Fibroblast of skin of abdomen (primary cell): Measurements from ENCODE around the gene C6orf15. TPM values are rescaled to one million over a fixed set of nuclear protein-coding genes. Genes with fewer than 3 reads are reported as not detected.

Experiments
- DNase-seq: peaks from one replicate; pipeline ENCODE4 v3.0.0-alpha.2; 2013
- polyA plus RNA-seq, 2 experiments: library from polyadenylated mRNA; unstranded; fragments of 120-200 nt; gene quantifications; one replicate each; pipeline ENCODE4 v1.2.1, GENCODE V29; 2013; ENCODE audit not compliant: insufficient read length in 2 of 2

Gene C6orf15
- not detected for polyA plus RNA-seq (2013, experiment 1 of 2; ENCODE audit: insufficient read length)
- polyA plus RNA-seq (2013, experiment 2 of 2; ENCODE audit: insufficient read length), result not detected

DNA sequence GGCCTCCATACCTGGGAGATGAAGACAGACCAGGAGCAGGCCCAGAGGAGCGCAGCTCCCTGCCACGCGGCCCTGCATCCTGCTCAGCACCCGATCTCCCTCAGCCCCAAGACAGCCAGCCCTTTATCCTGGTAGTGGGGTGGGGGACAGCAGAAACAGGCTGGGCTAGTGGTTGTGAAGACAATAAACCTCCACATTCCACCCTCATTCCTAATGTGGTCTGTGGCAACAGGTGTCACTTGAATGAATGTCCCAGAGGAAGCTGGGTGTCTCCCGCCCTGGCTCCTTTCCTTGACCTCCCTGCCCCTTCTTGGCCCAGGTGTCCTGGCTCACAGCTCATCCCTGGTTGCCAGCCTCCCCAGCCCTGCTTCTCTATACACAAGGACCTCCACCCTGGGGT, at the start of gene C6orf15:
TSS of gene C6orf15 (minus strand) at position 98 of the 400 bp plus-strand sequence. CDS start at position 78, 20 bp downstream.
- DNase-seq, result no peak

DNA sequence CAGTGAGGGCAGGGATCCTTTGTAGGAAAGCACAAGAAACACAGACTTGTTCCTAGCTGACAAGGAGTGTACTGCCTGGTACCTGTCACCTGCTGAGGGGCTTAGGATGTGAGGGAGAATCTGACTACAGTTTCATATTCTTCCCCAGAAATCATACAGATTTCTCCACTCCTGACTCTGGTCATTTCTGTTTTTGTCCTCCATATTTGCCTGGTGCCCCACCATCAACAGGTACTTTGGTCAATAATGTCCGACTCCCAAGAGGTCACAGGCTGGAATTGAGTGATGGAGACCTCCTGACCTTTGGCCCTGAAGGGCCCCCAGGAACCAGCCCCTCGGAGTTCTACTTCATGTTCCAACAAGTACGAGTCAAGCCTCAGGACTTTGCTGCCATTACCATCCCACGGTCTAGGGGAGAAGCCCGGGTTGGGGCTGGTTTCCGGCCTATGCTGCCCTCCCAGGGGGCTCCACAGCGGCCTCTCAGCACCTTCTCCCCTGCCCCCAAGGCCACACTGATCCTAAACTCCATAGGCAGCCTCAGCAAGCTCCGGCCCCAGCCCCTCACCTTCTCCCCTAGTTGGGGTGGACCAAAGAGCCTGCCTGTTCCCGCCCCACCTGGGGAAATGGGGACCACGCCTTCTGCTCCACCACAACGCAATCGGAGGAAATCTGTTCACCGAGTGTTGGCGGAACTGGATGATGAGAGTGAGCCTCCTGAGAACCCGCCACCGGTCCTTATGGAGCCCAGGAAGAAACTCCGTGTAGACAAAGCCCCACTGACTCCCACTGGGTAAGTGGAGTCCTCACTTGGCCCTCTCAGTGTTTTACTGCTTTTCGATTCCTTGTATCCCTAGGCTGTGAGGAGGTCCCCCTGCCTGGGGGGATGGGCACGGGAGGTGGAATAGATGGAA, 49.1 kb upstream of the C6orf15 start:
- no peak for DNase-seq

DNA sequence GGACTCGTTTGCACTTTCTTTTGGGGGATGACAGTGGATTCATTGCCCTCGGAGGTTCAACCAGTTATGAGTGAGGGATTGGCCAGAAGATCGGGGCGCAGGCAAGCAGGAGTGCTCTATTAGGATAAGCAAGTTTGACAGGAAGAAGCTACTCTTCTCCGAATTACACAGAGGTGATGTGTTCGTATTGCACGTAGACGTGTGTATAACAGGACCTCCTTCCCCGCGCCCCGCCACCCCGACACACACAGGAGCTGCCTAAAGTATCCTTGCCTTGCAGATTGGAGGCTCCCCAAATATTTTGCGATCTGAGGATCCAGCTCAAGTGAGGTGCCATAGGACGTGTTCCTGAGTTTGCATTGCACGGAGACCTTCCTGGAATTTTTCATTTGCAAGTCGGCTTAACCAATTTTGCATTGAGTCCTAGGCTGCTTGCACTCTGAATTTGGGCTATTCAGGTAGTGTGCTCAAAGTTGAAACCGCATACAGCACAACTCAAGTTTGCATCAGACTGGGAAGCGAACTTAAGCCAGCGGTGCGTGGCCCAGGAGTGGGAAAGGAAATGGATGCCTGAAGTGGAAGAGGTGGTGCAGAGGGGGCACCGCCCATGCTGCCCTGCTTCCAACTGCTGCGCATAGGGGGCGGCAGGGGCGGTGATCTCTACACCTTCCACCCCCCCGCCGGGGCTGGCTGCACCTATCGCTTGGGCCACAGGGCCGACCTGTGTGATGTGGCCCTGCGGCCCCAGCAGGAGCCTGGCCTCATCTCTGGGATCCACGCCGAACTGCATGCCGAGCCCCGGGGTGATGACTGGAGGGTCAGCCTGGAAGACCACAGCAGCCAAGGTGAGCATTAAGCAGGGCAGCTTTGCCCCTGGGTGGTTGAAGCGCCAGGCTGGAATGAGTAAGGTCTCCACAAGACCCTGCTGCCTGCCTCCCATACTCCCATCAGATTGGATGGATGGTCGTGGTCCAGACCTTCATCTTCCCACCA, 46.8 kb upstream of the C6orf15 start:
- DNase-seq, result no peak

DNA sequence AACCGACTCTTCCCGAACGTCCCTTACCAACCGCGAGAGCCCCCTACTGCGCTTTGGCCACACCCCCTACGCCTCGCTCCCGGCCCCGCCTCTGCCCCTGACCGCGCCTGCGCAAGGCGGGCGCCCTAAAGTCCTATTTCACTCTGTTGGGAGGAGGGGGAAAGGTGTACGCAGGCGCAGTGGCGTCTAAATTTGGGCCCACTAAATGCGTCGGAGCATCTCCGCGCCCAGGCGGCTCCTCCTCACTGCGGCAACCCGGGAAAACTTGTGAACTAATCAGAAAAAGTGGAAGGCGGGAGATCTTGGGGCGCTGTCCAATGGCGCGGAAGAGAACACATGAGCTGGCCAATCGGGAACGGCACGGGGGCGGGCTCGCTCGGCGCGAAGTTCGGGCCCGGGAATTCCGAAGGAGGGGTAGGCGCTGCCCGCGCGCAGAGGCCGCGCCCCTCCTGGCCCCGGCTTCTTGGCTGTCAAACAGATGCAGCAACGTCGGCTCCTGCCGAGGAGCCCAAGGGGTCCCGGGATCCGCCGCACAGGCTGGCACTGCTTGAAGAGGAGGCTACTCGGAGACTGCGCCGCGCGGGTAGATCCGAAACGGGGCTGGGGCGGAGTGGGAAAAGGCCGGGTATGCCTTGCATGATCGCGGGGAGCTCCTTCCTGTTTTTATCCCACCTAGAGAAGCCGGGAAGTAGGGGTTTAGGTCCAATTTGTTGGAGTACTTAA, 45.9 kb upstream of the C6orf15 start, which contains the start of gene TCF19:
TSS of gene TCF19 (plus strand) at position 450 of the 723 bp plus-strand sequence. CDS start 881 bp downstream, outside the sequence.
- peak; percentile 99 for DNase-seq

DNA sequence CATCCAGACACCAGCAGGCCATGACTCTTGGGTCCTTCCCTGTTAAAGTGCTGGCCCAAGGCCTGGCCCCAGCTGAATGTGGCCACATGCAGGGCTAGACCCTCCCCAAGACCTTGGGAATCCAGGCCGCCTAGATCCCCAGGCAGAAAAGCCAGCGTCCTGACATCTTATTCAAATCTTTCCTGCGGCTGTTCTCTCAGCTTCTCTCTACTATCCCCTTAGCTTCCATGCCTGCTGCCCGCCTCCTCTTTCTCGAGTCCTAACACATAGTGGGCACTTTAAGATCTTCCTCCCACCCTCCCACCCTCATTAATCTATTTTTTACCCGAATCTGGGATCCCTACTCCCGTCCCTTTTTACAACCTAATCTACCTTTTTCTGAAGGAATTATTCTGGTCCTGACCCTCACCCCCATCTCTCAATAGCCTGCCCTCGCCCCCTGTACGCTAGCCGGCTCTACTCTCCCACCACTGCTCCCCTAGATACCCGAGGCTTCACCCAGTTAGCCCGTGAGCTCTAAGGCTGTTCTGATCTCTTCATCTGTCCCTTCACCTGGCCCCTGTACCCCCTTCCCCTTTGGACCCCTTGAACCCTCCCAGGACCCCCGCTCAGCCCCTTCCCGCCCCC, 45.3 kb upstream of the C6orf15 start, which contains the start of gene CCHCR1:
TSS of gene CCHCR1 (minus strand) at position 290 of the 627 bp plus-strand sequence. CDS start at position 88, 202 bp downstream.
- no peak for DNase-seq

DNA sequence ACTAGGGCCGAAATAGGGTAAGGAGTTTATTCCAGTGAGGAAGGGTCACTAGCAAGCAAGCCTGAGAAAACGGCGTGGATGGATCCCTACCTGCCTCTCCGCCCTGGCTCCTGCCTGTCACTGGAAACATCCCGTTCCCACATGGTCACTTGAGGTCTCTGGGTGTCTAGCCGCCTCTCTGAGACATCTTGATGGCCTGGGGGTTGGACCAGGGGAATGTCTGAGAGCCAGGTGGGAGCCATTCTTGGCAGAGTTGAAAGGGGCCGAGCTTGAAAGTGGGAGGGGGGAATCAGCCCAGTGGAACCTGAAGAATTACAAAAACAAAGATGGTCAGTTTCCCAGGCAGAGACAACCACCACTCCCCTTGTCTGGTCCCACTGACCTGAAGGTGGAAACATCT, 44.3 kb upstream of the C6orf15 start:
- no peak for DNase-seq

DNA sequence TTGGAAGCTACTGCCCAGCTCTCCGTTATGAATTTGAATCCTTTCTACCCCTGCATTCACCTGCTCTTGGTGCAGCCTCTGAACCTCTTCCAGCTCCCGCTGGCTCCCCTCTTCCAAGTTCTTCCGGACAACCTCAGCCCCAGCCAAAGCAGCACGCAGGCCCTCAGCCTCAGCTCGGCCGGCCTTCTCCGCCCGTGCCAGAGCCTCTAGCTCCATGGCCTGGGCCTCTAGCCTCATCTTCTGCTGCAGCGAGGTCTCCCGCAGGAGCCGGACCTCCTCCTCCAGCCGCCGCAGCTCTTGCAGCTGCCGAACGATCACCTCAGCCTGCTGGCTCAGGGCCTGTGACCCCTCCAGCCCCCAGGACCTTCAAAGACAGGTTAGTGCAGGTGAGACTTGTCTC, 42.1 kb upstream of the C6orf15 start:
- no peak for DNase-seq

DNA sequence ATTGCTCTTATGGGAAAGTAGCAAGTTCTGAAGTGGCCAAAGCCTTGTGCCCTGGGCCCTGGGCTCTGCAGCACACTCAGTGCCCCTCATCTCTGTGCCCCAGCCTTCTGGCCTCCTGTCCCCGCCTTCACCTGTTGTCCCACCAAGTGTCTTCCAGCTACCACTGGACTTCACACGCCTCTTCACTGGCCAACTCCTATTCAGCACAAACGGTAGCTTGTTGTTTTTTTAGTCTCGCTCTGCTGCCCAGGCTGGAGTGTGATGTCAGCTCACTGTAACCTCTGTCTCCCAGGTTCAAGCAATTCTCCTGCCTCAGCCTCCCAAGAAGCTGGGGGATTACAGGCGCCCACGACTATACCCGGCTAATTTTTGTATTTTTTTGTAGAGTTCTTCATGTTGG, 40.4 kb upstream of the C6orf15 start:
- no peak for DNase-seq

DNA sequence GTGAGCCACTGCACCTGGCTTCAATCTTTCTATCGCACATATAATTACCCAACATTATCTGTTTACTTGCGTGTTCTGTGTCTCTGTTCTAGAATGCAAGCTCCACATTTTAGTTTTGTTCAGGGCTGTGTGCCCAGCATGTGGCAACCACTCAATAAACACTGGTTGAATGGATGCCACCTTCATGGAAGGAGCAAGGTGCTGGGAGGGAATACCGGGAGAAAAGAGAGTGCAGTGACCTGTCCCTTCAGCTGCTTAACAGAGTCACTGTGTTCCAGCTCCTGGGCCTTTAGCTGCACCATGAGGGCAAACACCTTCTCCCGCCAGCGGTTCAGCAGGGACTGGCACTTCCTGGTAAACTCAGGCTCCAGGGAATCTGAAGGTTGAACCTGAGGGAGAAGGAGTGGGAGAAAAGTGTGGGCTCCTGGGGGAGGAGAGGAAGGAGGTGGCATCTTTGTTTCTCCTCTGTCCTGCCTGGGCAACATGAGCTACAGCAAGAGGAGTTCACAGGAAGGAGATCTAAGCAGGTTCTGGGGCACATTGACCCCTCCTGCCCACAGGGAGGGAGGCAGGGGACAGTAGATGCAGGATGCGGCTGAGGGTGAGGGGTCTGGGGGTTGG, 37.6 kb upstream of the C6orf15 start:
- DNase-seq, result no peak

DNA sequence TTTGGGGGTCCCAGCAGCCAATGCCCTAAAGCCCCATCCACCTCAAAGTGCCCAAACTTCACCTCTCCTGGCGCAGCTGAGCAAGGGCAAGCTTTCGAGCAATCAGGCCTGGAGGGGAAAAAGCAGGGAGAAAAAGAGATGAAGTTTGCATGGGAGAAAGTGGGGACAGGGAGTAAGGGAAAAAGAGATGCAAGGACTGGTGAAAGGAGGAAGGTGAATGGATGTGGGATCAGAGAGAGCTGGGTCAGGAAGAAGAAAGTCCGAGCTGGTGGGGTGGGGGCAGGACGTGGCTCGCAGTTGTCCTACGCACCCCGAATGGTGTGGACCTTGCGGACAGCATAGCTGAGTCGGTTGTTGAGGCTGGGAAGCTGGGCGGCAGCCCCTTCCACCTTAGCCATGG, 33.0 kb upstream of the C6orf15 start:
- no peak for DNase-seq

DNA sequence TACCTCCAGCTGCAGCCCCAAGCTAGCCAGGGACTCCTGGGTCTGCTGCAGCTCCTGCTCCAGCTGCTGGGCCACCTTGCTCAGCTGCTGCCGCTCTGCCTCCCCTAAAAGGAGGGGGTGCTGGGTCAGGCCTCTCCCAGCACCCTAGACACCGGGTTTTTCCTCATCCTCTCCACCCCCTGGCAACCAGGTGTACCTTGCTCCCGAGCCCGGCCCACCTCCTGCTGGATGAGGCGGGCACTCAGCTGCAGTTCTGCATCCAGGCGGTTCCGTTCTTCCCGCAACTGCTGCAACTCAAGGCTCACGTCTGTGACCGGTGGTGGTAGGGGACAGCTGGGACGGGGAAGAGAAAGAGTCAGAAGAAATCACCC, 32.6 kb upstream of the C6orf15 start:
- DNase-seq, result no peak

DNA sequence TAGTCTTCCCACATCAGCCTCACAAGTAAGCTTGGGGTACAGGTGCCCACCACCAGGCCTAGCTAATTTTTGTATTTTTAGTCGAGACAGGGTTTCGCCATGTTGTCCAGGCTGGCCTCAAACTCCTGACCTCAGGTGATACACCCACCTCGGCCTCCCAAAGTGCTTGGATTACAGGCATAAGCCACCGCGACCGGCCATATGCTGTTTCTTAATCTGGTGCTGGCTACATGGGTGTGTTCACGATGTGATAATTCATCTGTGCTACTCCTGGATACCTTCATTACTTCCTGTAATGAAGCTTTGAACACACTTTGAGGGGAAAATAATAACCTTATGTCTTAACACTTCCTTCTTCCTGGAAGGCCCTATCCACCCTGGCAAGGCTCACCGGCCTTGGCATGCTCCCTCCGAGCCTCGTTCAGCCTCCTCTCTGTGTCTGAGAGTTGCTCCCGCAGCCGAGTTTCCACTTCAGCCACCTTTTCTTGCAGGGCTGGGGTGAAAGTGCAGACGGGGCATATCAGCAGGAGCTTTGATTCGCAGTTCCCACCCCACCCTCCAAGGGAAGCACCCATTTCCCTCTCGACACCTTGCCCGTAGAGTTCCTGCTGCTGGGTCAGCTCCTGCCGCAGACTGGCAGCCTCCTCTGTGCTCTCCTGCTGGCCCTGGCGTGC, 32.1 kb upstream of the C6orf15 start:
- DNase-seq, result no peak

DNA sequence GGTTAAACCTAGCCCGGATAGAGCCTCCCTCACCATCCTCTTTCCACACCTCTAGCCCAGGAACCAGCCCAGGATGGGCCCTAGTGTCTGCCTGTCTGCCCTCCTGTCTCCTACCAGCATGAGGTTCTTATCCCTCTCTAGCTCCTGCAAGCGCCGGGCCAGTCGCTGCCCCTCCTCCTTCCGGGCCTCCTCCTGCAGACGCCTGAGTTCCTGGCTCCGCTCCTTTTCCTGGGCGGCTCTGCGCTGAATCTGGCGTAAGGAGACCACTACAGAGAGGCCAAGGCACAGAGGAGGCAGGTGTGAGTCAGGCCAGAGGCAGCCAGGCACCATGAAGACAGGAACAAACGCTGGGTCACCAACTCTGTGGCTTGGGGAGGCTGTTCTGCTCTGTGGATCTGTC, 30.8 kb upstream of the C6orf15 start:
- DNase-seq, result peak; percentile 82

DNA sequence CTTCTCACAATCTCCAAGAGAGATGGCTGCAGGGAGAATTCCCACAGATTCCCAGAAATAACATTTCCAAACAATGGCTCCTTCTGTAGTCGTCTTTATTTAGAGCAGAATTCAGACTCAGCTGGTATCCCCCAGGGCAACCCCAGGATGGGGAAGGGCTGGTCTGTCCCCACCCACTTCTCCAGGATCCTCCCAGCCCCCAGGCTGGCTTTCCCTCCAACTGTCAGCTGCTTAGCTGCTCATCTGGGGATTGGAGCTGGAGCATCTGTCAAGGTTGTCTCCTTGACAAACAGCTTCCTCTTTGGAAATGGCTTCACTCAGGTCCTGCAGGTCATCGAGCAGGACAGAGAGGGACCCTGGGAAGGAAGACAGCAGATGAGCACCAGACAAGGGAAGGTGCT, 30.0 kb upstream of the C6orf15 start:
- no peak for DNase-seq

DNA sequence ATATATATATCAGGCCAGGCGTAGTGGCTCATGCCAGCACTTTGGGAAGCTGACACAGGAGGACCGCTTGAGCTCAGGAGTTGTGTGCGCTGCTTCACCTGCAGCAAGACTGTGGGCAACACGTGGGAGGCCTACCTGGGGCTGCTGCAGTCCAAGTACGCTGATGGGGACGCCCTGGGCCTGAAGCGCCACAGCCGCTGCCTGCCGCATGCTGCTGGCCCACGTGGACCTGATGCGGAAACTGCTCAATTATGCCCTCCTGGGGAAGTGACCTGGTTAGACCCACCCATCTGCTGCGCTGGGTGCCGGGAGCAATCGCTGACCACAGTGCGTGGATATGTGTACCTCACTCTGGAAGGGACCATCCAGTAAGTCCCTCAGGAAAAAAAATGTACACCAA, 28.3 kb upstream of the C6orf15 start:
- DNase-seq, result no peak

DNA sequence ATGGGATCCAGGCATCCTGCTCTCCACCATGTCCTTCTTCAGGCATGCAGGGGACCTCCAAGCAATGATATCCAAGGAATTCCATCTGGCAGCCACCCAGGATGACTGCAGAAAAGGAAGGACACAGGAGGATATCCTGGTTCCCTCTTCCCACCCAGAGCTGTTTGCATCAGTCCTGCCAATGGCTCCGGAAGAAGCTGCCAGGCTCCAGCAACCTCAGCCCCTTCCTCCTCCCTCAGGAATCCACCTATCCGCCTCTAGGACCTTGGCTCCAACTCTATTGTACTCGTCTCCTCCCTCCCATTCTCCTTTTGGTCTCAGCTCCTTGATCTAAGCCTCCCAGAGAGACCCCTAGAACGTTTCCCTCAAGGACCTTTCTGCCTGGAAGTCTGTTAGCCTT, 27.2 kb upstream of the C6orf15 start:
- peak; percentile 88 for DNase-seq

DNA sequence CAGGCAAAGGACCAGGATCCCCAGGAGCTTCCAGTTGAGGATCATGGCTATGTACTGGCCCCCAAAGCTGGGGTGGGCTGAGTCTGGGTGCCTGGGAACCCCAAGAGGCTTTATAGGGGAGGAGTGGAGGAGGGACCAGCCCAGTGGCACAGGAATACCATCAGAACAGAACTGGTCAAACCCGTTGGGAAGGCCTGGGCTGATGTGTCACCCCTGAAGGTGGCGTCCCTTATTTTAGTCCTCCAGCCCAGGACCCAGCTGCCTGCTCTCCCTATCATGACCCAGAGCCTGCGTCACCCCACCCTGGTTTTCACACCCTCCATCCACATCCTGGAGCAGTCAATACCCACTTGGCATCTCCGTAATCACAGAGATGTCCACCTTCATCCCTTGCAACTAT, 26.6 kb upstream of the C6orf15 start, which contains the start of gene PSORS1C2:
TSS of gene PSORS1C2 (minus strand) at position 85 of the 400 bp plus-strand sequence. CDS start at position 45, 40 bp downstream.
- no peak for DNase-seq

DNA sequence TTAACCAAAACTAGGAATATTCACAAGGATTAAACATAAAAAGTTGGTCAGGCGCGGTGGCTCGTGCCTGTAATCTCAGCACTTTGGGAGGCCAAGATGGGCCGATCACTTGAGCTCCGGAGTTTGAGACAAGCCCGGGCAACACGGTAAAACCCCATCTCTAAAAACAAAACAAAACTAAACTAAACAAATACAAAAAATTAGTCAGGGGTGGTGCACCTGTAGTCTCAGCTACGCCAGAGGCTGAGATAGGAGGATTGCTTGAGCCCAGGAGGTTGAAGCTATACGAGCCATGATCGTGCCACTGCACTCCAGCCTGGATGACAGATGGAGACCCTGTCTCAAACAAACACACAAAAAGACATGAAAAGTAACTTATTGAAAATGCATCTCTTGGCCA, 23.3 kb upstream of the C6orf15 start:
- no peak for DNase-seq

DNA sequence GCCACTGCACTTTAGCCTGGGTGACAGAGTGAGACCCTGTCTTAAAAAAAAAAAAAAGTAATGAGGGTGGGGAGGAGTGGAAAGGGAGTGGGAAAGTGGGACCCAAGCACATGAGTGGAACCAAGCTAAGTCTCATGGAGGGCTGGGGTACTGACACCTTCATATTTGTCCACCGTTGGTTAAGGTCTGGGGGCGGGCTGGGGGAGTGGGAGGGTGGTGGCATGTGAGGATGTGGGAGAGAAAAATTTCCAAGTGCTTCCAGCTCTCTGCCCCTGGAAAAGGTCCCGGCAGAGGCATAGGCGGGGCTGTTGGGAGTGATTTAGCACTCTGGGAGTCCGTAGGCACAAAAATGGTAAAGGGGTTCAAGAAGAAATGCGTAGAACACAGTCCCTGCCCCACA, 20.4 kb upstream of the C6orf15 start:
- DNase-seq, result no peak

DNA sequence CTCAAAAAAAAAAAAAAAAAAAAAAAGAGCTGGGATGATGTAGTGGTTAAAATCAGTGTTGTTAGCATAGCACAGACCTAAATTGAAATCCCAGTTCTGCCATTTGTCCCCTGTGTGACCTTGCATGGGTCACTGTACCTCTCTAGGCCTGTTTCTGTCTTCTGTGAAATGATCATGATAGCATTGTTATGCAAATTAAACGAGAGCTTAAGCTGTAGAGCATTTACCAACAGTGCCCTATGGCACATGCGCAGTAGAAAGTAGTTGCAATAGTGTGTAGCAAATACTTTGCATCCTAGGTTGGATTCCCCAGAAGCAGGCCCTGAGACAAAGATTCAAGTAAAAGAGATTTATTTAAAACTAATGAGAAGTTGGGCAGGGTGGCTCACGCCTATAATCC, 19.2 kb upstream of the C6orf15 start:
- no peak for DNase-seq
